BLaER1 treated with 17β-estradiol and CSF1 and Interleukin-3, amounts not matched to agents 10 nM and 100 nM (cell line): ENCODE data around the gene MKI67.
"Not testable (repeated sequence)": the region's sequence is repeated elsewhere in the genome, so short reads cannot be mapped to it uniquely, and the experiment has no call there.

ENCODE experiments used
- H3K27ac ChIP-seq, 11 experiments: shearing (Covaris generic); formaldehyde crosslinking; 2 replicates each; pipeline ENCODE4 v1.8.1; 2022
- H3K27me3 ChIP-seq, 11 experiments: shearing (Covaris generic); formaldehyde crosslinking; 2 replicates each; pipeline ENCODE4 v1.8.1; 2022
- H3K36me3 ChIP-seq, 11 experiments: shearing (Covaris generic); formaldehyde crosslinking; 2 replicates each; pipeline ENCODE4 v1.8.1; 2022
- H3K4me1 ChIP-seq, 10 experiments: shearing (Covaris generic); formaldehyde crosslinking; 2 replicates each; pipeline ENCODE4 v1.8.1; 2022
- H3K4me2 ChIP-seq, 11 experiments: shearing (Covaris generic); formaldehyde crosslinking; 2 replicates each; pipeline ENCODE4 v1.8.1; 2022
- H3K4me3 ChIP-seq, 10 experiments: shearing (Covaris generic); formaldehyde crosslinking; 2 replicates each; pipeline ENCODE4 v1.8.1; 2022
- H3K9ac ChIP-seq, 11 experiments: shearing (Covaris generic); formaldehyde crosslinking; 2 replicates each; pipeline ENCODE4 v1.8.1; 2022
- H3K9me3 ChIP-seq, 11 experiments: shearing (Covaris generic); formaldehyde crosslinking; replicated peaks in 1 of 11; 2 replicates each; pipeline ENCODE4 v1.8.1; 2022
- H4K20me1 ChIP-seq, 11 experiments: shearing (Covaris generic); formaldehyde crosslinking; 2 replicates each; pipeline ENCODE4 v1.8.1; 2022
- Cebpa-rat ChIP-seq, 11 experiments: shearing (Covaris generic); IDR thresholded peaks; 2 replicates each; pipeline ENCODE4 v1.8.1; 2022

Gene MKI67

GRCh38 chr10:128150561-128150960, 24.3 kb upstream of the MKI67 start:
- Histone ChIP-seq H3K36me3 (no peaks in the 10 kb centered on the region), H3K27ac (peak overlapping the region in 5 of 11 experiments; percentile 50 to 68 (median 63); a peak in 8 of 22 replicates), H3K4me2 (peak overlapping the region; percentile 81 to 99 (median 97)), H4K20me1 (no peaks in the 10 kb centered on the region), H3K9ac (peak overlapping the region; percentile 47 to 78 (median 75); a peak in 17 of 22 replicates), H3K27me3 (peaks cover 6 to 28% (median 17%) of the 10 kb centered on the region in 11 experiments; a peak in 16 of 22 replicates), H3K4me3 (peak overlapping the region; percentile 60 to 76 (median 68)), H3K4me1 (peaks cover 46 to 57% (median 53%) of the 10 kb centered on the region in 10 experiments), H3K9me3 (peaks cover 2 to 15% (median 6%) of the 10 kb centered on the region in 11 experiments; a peak in 15 of 22 replicates)
- no peak for TF ChIP-seq Cebpa-rat (IDR thresholded peaks at IDR 0.05)

- Histone ChIP-seq H3K27ac (peak overlapping the region in 9 of 11 experiments; percentile 24 to 68 (median 51); a peak in 14 of 22 replicates), H3K27me3 (peaks cover 6 to 28% (median 17%) of the 10 kb centered on the region in 11 experiments; a peak in 16 of 22 replicates), H4K20me1 (no peaks in the 10 kb centered on the region), H3K9me3 (peaks cover 6 to 19% (median 10%) of the 10 kb centered on the region in 11 experiments; a peak in 15 of 22 replicates), H3K36me3 (no peaks in the 10 kb centered on the region), H3K4me1 (peaks cover 51 to 62% (median 58%) of the 10 kb centered on the region in 10 experiments), H3K9ac (peak overlapping the region; percentile 47 to 78 (median 75); a peak in 20 of 22 replicates), H3K4me3 (peak overlapping the region; percentile 60 to 76 (median 68)), H3K4me2 (peak overlapping the region; percentile 81 to 99 (median 97))
- no peak for TF ChIP-seq Cebpa-rat (IDR thresholded peaks at IDR 0.05)
These were observed 23.8 kb upstream of the MKI67 start for GRCh38 chr10:128150045-128150493.

- Histone ChIP-seq H3K4me1 (peaks cover 57 to 68% (median 65%) of the 10 kb centered on the region in 10 experiments), H3K9ac (peak overlapping the region in 6 of 11 experiments; percentile 24 to 56 (median 41); a peak in 9 of 22 replicates), H3K4me2 (peak overlapping the region; percentile 43 to 82 (median 69)), H3K27ac (peak overlapping the region in 6 of 11 experiments; percentile 3 to 48 (median 36); a peak in 6 of 22 replicates), H3K36me3 (no peaks in the 10 kb centered on the region), H3K27me3 (peaks cover 6 to 28% (median 17%) of the 10 kb centered on the region in 11 experiments; a peak in 16 of 22 replicates), H3K4me3 (peak overlapping the region in 5 of 10 experiments; percentile 18 to 74 (median 60); a peak in 10 of 20 replicates), H3K9me3 (peaks cover 6 to 19% (median 10%) of the 10 kb centered on the region in 11 experiments; a peak in 15 of 22 replicates), H4K20me1 (no peaks in the 10 kb centered on the region)
- no peak for TF ChIP-seq Cebpa-rat (IDR thresholded peaks at IDR 0.05)
These were observed 23.2 kb upstream of the MKI67 start for GRCh38 chr10:128149267-128150014.

- Histone ChIP-seq H3K4me3 (peak overlapping the region in 2 of 10 experiments; percentile 12 to 28; a peak in 3 of 20 replicates), H3K9me3 (peaks cover 6 to 19% (median 10%) of the 10 kb centered on the region in 11 experiments; a peak in 15 of 22 replicates), H3K27ac (peak overlapping the region in 10 of 11 experiments; percentile 29 to 80 (median 60); a peak in 20 of 22 replicates), H3K36me3 (no peaks in the 10 kb centered on the region), H3K4me2 (peak overlapping the region; percentile 61 to 95 (median 75)), H4K20me1 (no peaks in the 10 kb centered on the region), H3K9ac (peak overlapping the region in 3 of 11 experiments; percentile 21 to 31 (median 26); a peak in 4 of 22 replicates), H3K27me3 (peaks cover 6 to 28% (median 15%) of the 10 kb centered on the region in 11 experiments; a peak in 16 of 22 replicates), H3K4me1 (peaks cover 62 to 78% (median 73%) of the 10 kb centered on the region in 10 experiments)
- no peak for TF ChIP-seq Cebpa-rat (IDR thresholded peaks at IDR 0.05)
These were observed 21.4 kb upstream of the MKI67 start for GRCh38 chr10:128147669-128148068.

- Histone ChIP-seq H3K27ac (peak overlapping the region in 10 of 11 experiments; percentile 38 to 80 (median 62); a peak in 20 of 22 replicates), H4K20me1 (no peaks in the 10 kb centered on the region), H3K36me3 (no peaks in the 10 kb centered on the region), H3K4me2 (peak overlapping the region; percentile 61 to 95 (median 75)), H3K9me3 (peaks cover 6 to 19% (median 10%) of the 10 kb centered on the region in 11 experiments; a peak in 15 of 22 replicates), H3K9ac (peak overlapping the region in 3 of 11 experiments; percentile 21 to 31 (median 26); a peak in 5 of 22 replicates), H3K27me3 (peaks cover 6 to 23% (median 15%) of the 10 kb centered on the region in 11 experiments; a peak in 15 of 22 replicates), H3K4me3 (peak overlapping the region in 5 of 10 experiments; percentile 2 to 43 (median 12); a peak in 5 of 20 replicates), H3K4me1 (peaks cover 62 to 78% (median 73%) of the 10 kb centered on the region in 10 experiments)
- TF ChIP-seq Cebpa-rat (IDR thresholded peaks at IDR 0.05): peak in 1 of 11 experiments; percentile 55; a peak in 2 of 22 replicates
These were observed 20.8 kb upstream of the MKI67 start for GRCh38 chr10:128147064-128147463.

DNA sequence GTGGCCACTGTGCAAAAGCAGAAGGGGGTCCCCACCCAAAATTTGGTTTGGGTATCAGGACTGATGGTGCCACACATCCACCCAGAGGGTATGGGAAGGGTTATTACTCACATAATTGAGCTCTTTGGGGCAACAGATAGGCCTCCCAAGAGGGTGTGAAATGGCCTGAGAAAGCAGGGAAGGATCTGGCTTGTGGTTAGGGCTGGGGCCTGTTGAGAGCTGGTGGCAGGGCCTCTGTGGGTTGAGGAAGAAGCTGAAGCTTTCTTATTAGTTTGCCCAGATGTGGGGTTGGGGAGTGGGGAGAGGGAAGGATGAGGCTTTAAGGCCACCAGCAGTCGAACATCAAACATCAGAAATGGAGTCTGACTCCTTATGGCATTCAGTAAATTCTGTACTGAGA, 18.3 kb upstream of the MKI67 start:
- peaks cover 6 to 19% (median 10%) of the 10 kb centered on the region in 11 experiments; a peak in 15 of 22 replicates for H3K9me3 ChIP-seq
- H3K9ac ChIP-seq: no peak overlapping the region; a peak in 1 of 22 replicates
- H3K4me1 ChIP-seq: peaks cover 48 to 62% (median 57%) of the 10 kb centered on the region in 10 experiments
- no peaks in the 10 kb centered on the region; a peak in 1 of 22 replicates for H4K20me1 ChIP-seq
- no peak overlapping the region for H3K4me3 ChIP-seq
- TF ChIP-seq Cebpa-rat (IDR thresholded peaks at IDR 0.05): no peak
- peak overlapping the region; percentile 33 to 95 (median 62) for H3K4me2 ChIP-seq
- H3K36me3 ChIP-seq: no peaks in the 10 kb centered on the region
- H3K27ac ChIP-seq: peak overlapping the region in 1 of 11 experiments; percentile 7; a peak in 1 of 22 replicates
- peaks cover 0 to 12% (median 0%) of the 10 kb centered on the region in 11 experiments; a peak in 1 of 22 replicates for H3K27me3 ChIP-seq

DNA sequence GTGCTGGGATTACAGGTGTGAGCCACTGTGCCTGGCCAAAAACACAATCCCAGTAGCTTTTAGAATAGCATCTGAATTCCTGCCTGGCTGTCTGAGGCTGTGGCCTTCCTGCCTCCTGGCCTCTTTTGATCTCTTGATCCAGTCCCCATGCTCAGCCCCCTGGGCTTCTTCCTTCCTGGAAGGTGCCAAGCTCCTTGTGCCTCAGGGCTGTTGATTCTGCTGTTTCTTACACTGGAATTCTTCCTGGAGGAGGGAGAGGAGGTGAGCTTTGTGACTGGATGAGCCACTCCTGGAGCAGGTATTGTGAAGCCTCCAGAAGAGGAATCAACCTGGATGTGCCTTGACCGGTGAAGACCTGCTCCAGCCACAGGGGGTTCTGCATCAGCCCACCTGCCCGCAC, 17.3 kb upstream of the MKI67 start:
- Histone ChIP-seq H3K9me3 (peaks cover 6 to 19% (median 10%) of the 10 kb centered on the region in 11 experiments; a peak in 15 of 22 replicates), H4K20me1 (no peaks in the 10 kb centered on the region; a peak in 1 of 22 replicates), H3K9ac (no peak overlapping the region), H3K36me3 (no peaks in the 10 kb centered on the region), H3K4me1 (peaks cover 38 to 52% (median 47%) of the 10 kb centered on the region in 10 experiments), H3K27ac (no peak overlapping the region), H3K4me2 (peak overlapping the region in 3 of 11 experiments; percentile 11 to 75 (median 21); a peak in 3 of 22 replicates), H3K4me3 (no peak overlapping the region), H3K27me3 (peaks cover 0 to 12% (median 0%) of the 10 kb centered on the region in 11 experiments; a peak in 1 of 22 replicates)
- no peak for TF ChIP-seq Cebpa-rat (IDR thresholded peaks at IDR 0.05)

DNA sequence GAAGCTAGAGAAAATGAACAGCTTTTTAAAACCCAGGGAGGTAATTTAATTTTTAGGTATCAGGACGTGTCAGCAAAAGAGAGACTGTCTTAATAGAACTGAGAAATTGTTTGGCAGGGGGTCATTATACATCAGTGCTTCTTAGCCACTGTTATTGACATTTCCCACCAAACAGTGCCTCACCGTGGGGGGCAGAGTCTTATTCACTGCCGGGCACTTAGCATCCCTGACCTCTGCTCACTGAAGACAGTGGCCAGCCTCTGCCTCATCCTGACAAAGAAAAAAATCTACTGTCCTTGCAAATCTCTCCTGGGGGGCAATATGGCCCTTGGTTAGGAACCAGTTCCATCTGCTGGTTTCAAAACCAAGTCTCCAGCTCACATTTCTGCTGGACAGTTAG, 14.2 kb upstream of the MKI67 start:
- Histone ChIP-seq H3K4me1 (peaks cover 12 to 21% (median 19%) of the 10 kb centered on the region in 10 experiments), H3K36me3 (no peaks in the 10 kb centered on the region), H4K20me1 (no peaks in the 10 kb centered on the region; a peak in 1 of 22 replicates), H3K4me2 (no peak overlapping the region), H3K27ac (no peak overlapping the region), H3K9ac (no peak overlapping the region), H3K4me3 (no peak overlapping the region), H3K9me3 (peaks cover 0 to 3% (median 2%) of the 10 kb centered on the region in 11 experiments; a peak in 11 of 22 replicates), H3K27me3 (peaks cover 0 to 12% (median 0%) of the 10 kb centered on the region in 11 experiments; a peak in 1 of 22 replicates)
- no peak for TF ChIP-seq Cebpa-rat (IDR thresholded peaks at IDR 0.05)

- not testable (repeated sequence) for H3K4me2 ChIP-seq, H4K20me1 ChIP-seq, H3K27ac ChIP-seq, H3K36me3 ChIP-seq, H3K4me1 ChIP-seq, H3K9ac ChIP-seq, H3K27me3 ChIP-seq, H3K4me3 ChIP-seq, H3K9me3 ChIP-seq
These were observed 12.2 kb upstream of the MKI67 start for GRCh38 chr10:128138429-128138828.
